HepG2 (cell line): ENCODE data around the gene GFOD1. TPM values are rescaled to one million over a fixed set of nuclear protein-coding genes. Genes with fewer than 3 reads are reported as not detected.

Experiments
- ATAC-seq: fragments of 200-7000 bp; cut with Tn5 transposase; 3 replicates; pipeline ENCODE4 v1.9.1; 2020; ENCODE audit warnings: mild to moderate bottlenecking, moderate library complexity
- BruUV-seq: library from RNA; stranded (reverse); fragments of 400-500 nt; replicated peaks from 2 replicates; lab custom pipeline; 2021; lab: Mats Ljungman, UMichigan
- CTCF ChIA-PET: fragments of 300-600 bp; formaldehyde crosslinking; extraction: SDS; loops from one replicate; lab custom pipeline; 2021; ENCODE audit warnings: low total read pairs, inconsistent platforms, low intra/inter-chr PET ratio; lab: Yijun Ruan, JAX
- POLR2A ChIA-PET: fragments of 350-600 bp; sonication (Branson Sonifier 250); formaldehyde crosslinking; loops from one replicate; lab custom pipeline; 2020; ENCODE audit warnings: antibody characterized with exemption, inconsistent platforms; lab: Yijun Ruan, JAX
- DNase-seq: peaks from one replicate; pipeline ENCODE4 v3.0.0-alpha.2; 2015; ENCODE audit warnings: low spot score
- FAIRE-seq: peaks from 3 replicates; lab custom pipeline; 2011; peaks lifted over from hg19 to GRCh38; lab: Jason Lieb, UNC
- H2AFZ ChIP-seq: one replicate; pipeline ENCODE4 v1.6.1; 2011; ENCODE audit warnings: low read length, inconsistent platforms
- H3K27ac ChIP-seq: fragments of 300-600 bp; 3 replicates; pipeline ENCODE4 v1.8.0; 2011; ENCODE audit warnings: mixed run types, mild to moderate bottlenecking, mixed read lengths, low read length, inconsistent platforms; ENCODE audit not compliant: insufficient read depth; ENCODE audit errors: extremely low read length
- H3K27me3 ChIP-seq, 2 experiments: fragments of 200-600 bp in 1 of 2; 2 replicates in 1 of 2; 3 replicates in 1 of 2; pipeline versions ENCODE4 v1.6.0 to v1.8.0; 2011; ENCODE audit warnings: low read length in 2 of 2, mild to moderate bottlenecking in 2 of 2, moderate library complexity in 2 of 2, inconsistent platforms in 1 of 2; ENCODE audit not compliant: insufficient read depth in 2 of 2, control insufficient read depth in 1 of 2
- H3K36me3 ChIP-seq, 2 experiments: fragments of 200-600 bp in 1 of 2; replicated peaks in 1 of 2; 2 replicates in 1 of 2; 3 replicates in 1 of 2; pipeline versions ENCODE4 v1.5.1 to v1.8.0; 2011; ENCODE audit warnings: low read length in 2 of 2, inconsistent platforms in 1 of 2; ENCODE audit not compliant: insufficient read depth in 2 of 2, control insufficient read depth in 1 of 2
- H3K4me1 ChIP-seq: 2 replicates; pipeline ENCODE4 v1.5.1; 2012; ENCODE audit warnings: low read length, inconsistent platforms; ENCODE audit not compliant: insufficient read depth
- H3K4me2 ChIP-seq: 2 replicates; pipeline ENCODE4 v1.6.0; 2011; ENCODE audit warnings: low read depth, low read length, inconsistent platforms
- H3K4me3 ChIP-seq, 3 experiments: fragments of 200-600 bp in 1 of 3; sonication (generic), shearing (Covaris generic) in 1 of 3; replicated peaks in 1 of 3; 2 replicates each; pipeline ENCODE4 v1.5.1; 2011 to 2016; ENCODE audit warnings: low read length in 3 of 3, inconsistent platforms in 2 of 3, low read depth in 2 of 3, mild to moderate bottlenecking in 2 of 3, control low read depth in 1 of 3, mixed read lengths in 1 of 3; ENCODE audit not compliant: insufficient read depth in 1 of 3
- H3K79me2 ChIP-seq: one replicate; pipeline ENCODE4 v1.6.1; 2011; ENCODE audit warnings: low read length, inconsistent platforms; ENCODE audit not compliant: insufficient read depth
- H3K9ac ChIP-seq: 2 replicates; pipeline ENCODE4 v1.6.0; 2011; ENCODE audit warnings: mild to moderate bottlenecking, low read depth, low read length, inconsistent platforms; ENCODE audit not compliant: insufficient read depth
- H3K9me3 ChIP-seq: 2 replicates; pipeline ENCODE4 v1.5.1; 2012; ENCODE audit warnings: mild to moderate bottlenecking, low read length
- H4K20me1 ChIP-seq: 2 replicates; pipeline ENCODE4 v1.6.0; 2011; ENCODE audit warnings: inconsistent platforms, mild to moderate bottlenecking, low read length, moderate library complexity; ENCODE audit not compliant: insufficient read depth
- BCLAF1 ChIP-seq: fragments of 450-650 bp; IDR thresholded peaks from 2 replicates; pipeline ENCODE4 v1.6.1; 2017; ENCODE audit warnings: mild to moderate bottlenecking
- CENPBD1 ChIP-seq: sonication (generic); formaldehyde crosslinking; IDR thresholded peaks from 2 replicates; pipeline ENCODE4 v1.8.0; 2022; ENCODE audit warnings: missing genetic modification reagents, low read depth, mild to moderate bottlenecking, borderline replicate concordance
- ELF4 ChIP-seq: sonication (generic); formaldehyde crosslinking; IDR thresholded peaks from 2 replicates; pipeline ENCODE4 v1.5.0; 2020; ENCODE audit warnings: missing genetic modification reagents, mild to moderate bottlenecking, moderate library complexity, borderline replicate concordance
- HNRNPLL ChIP-seq: fragments of 200-400 bp; formaldehyde crosslinking; IDR thresholded peaks from 2 replicates; pipeline ENCODE4 v1.6.1; 2017; ENCODE audit warnings: mild to moderate bottlenecking, low read depth, low read length; ENCODE audit not compliant: poor library complexity, severe bottlenecking
- MNT ChIP-seq: fragments of 450-650 bp; IDR thresholded peaks from 2 replicates; pipeline ENCODE4 v1.6.1; 2016
- NPAS2 ChIP-seq: sonication (generic); formaldehyde crosslinking; IDR thresholded peaks from 2 replicates; pipeline ENCODE4 v1.8.0; 2022; ENCODE audit warnings: mild to moderate bottlenecking, missing genetic modification reagents, borderline replicate concordance
- ZNF512B ChIP-seq: sonication (generic); formaldehyde crosslinking; IDR thresholded peaks from 2 replicates; pipeline ENCODE4 v1.5.1; 2020; ENCODE audit warnings: missing genetic modification reagents, mild to moderate bottlenecking, borderline replicate concordance
- WGBS: methylation state at CpG from one replicate; pipeline ENCODE4 v1.1.6; 2017; ENCODE audit warnings: low lambda C conversion rate; 5-methylcytosine and 5-hydroxymethylcytosine counted together
- in situ Hi-C: cut with HindIII; loops from 2 replicates; pipeline ENCODE4 v1.10.0; 2017; ENCODE audit warnings: low pct_unique_long_range_greater_than_20kb; ENCODE audit not compliant: extremely low pct_ligation_motif_present
- intact Hi-C: fragments of 100-400 bp; cut with micrococcal nuclease; formaldehyde crosslinking; loops from one replicate; pipeline ENCODE4 v1.10.0; 2022; ENCODE audit not compliant: unreplicated experiment
- polyA plus RNA-seq, 8 experiments: library from polyadenylated mRNA; depleted of rRNA in 3 of 8; stranded (reverse) in 7 of 8; unstranded in 1 of 8; fragments of >200 nt; fragmentation: Illumina TruSeq in 4 of 8; extraction: Trizol in 4 of 8; gene quantifications; 2 replicates each; pipeline versions ENCODE4 v1.2.1 to v1.2.3, GENCODE V29; 2011 to 2016; ENCODE audit warnings: low read depth in 4 of 8, missing spikeins in 1 of 8, mixed read lengths in 1 of 8; ENCODE audit not compliant: insufficient read depth in 1 of 8
- total RNA-seq, 5 experiments: library from RNA; depleted of rRNA; stranded (reverse); fragments of >200 nt; fragmentation: Illumina TruSeq; extraction: Trizol; gene quantifications; 2 replicates each; pipeline ENCODE4 v1.2.3, GENCODE V29; 2016; ENCODE audit warnings: low read depth in 1 of 5

Gene GFOD1
- total and polyA plus RNA-seq, 2 of the 13 experiments (the other 11 are each of a cell fraction or from before 2014, with no cell fraction given) = 1.9 to 6.4 TPM

- BruUV-seq = no TSS peak
- Histone ChIP-seq H2AFZ (no peak overlapping the region), H3K4me2 (no peak overlapping the region), H3K27me3 (no peaks in the 10 kb centered on the region), H3K27ac (no peak overlapping the region), H3K9me3 (no peaks in the 10 kb centered on the region), H3K36me3 (no peaks in the 10 kb centered on the region), H3K4me3 (no peak overlapping the region), H3K4me1 (peaks cover 19% of the 10 kb centered on the region), H3K79me2 (no peaks in the 10 kb centered on the region), H4K20me1 (no peaks in the 10 kb centered on the region), H3K9ac (no peak overlapping the region)
- in situ Hi-C loops = no loop called here
- DNase-seq (no peak), ATAC-seq (no peak), FAIRE-seq (no peak)
- intact Hi-C loops = no loop called here
- CTCF ChIA-PET = no interaction called here
- 92% methylated on average over 26 of the region's 26 CpGs for WGBS
- TF ChIP-seq HNRNPLL = no peak
- peak; percentile 95 for TF ChIP-seq MNT
- POLR2A ChIA-PET = no interaction called here
Observed at GRCh38 chr6:13427801-13428582, 59.4 kb downstream of the GFOD1 start.

GRCh38 chr6:13427316-13427715 is 60.1 kb downstream of the GFOD1 start:
- BruUV-seq = no TSS peak
- Histone ChIP-seq H2AFZ (no peak overlapping the region), H3K79me2 (no peaks in the 10 kb centered on the region), H4K20me1 (no peaks in the 10 kb centered on the region), H3K27me3 (no peaks in the 10 kb centered on the region), H3K9me3 (no peaks in the 10 kb centered on the region), H3K36me3 (no peaks in the 10 kb centered on the region), H3K27ac (no peak overlapping the region), H3K4me2 (no peak overlapping the region), H3K4me3 (no peak overlapping the region), H3K9ac (no peak overlapping the region), H3K4me1 (peaks cover 21% of the 10 kb centered on the region)
- CTCF ChIA-PET = no interaction called here
- WGBS = 84% methylated on average over 6 of the region's 8 CpGs
- no peak for ATAC-seq
- FAIRE-seq = no peak
- POLR2A ChIA-PET = no interaction called here
- no peak for DNase-seq
- intact Hi-C loops (no loop called here), in situ Hi-C loops (no loop called here)
- TF ChIP-seq CENPBD1 (no peak), NPAS2 (CRISPR knock-in tag) (no peak), BCLAF1 (no peak), ELF4 (CRISPR knock-in tag) (no peak), ZNF512B (CRISPR knock-in tag) (no peak)
